Large intestine (tissue), 3 donors: Measurements from ENCODE around the gene MCM5. TPM values are rescaled to one million over a fixed set of nuclear protein-coding genes. Genes with fewer than 3 reads are reported as not detected.

ENCODE experiments used
- DNase-seq, 2 donors: peaks; one replicate each; pipeline versions ENCODE4 v3.0.0 to v3.0.0-alpha.2; 2013
- H3K27ac ChIP-seq: one replicate; pipeline ENCODE4 v1.5.1; 2013; ENCODE audit warnings: low read length
- H3K27me3 ChIP-seq: 2 replicates; pipeline ENCODE4 v1.6.1; 2013; ENCODE audit warnings: low read length; ENCODE audit not compliant: control insufficient read depth, insufficient read depth
- H3K36me3 ChIP-seq: 2 replicates; pipeline ENCODE4 v1.6.1; 2013; ENCODE audit warnings: low read length; ENCODE audit not compliant: control insufficient read depth, insufficient read depth
- H3K4me1 ChIP-seq: one replicate; pipeline ENCODE4 v1.6.1; 2013; ENCODE audit warnings: low read length; ENCODE audit not compliant: control insufficient read depth, insufficient read depth
- H3K4me3 ChIP-seq: one replicate; pipeline ENCODE4 v1.5.1; 2013; ENCODE audit warnings: low read length
- H3K9me3 ChIP-seq: one replicate; pipeline ENCODE4 v1.6.1; 2013; ENCODE audit warnings: mild to moderate bottlenecking, low read depth, low read length, moderate library complexity; ENCODE audit not compliant: control insufficient read depth
- WGBS: methylation state at CpG from one replicate; pipeline ENCODE4 v1.1.5; 2013; ENCODE audit warnings: low lambda C conversion rate; ENCODE audit not compliant: insufficient coverage; 5-methylcytosine and 5-hydroxymethylcytosine counted together
- polyA plus RNA-seq: library from polyadenylated mRNA; unstranded; fragments of 120-200 nt; gene quantifications from one replicate; pipeline ENCODE4 v1.2.1, GENCODE V29; 2013

MCM5 gene
- polyA plus RNA-seq, 1 donor, result 41.0 TPM

GRCh38 chr22:35417606-35418005 lies 17.7 kb downstream of the MCM5 start:
- no peaks in the 10 kb centered on the region for H3K4me1 ChIP-seq
- no peaks in the 10 kb centered on the region for H3K27me3 ChIP-seq
- peaks cover 89% of the 10 kb centered on the region for H3K36me3 ChIP-seq
- no peaks in the 10 kb centered on the region for H3K9me3 ChIP-seq
- no peak overlapping the region for H3K27ac ChIP-seq
- WGBS, result no CpG with 5 or more reads among the region's 9 CpGs
- H3K4me3 ChIP-seq, result no peak overlapping the region
- DNase-seq, result no peak

DNA sequence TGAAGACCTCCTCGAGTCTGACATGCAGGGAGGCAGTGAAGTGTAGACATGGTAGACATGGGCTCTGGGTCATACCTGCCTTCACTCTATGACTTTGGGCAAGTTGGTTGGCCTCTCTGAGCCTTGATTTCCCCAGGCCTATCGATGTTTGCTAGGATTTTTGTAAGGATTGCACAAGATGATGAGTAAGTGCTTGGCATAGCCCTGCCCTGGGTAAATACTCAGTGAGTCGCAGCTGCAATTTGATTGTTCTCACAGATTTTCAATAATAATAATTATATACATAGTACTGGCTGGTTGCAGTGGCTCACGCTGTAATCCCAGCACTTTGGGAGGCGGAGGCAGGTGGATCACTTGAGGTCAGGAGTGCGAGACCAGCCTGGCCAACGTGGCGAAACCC lies 18.1 kb downstream of the MCM5 start:
- DNase-seq, result no peak
- no peaks in the 10 kb centered on the region for H3K9me3 ChIP-seq
- no peaks in the 10 kb centered on the region for H3K27me3 ChIP-seq
- no peak overlapping the region for H3K4me3 ChIP-seq
- H3K27ac ChIP-seq, result no peak overlapping the region
- H3K36me3 ChIP-seq, result peaks cover 91% of the 10 kb centered on the region
- no peaks in the 10 kb centered on the region for H3K4me1 ChIP-seq
- no CpG with 5 or more reads among the region's 8 CpGs for WGBS

DNA sequence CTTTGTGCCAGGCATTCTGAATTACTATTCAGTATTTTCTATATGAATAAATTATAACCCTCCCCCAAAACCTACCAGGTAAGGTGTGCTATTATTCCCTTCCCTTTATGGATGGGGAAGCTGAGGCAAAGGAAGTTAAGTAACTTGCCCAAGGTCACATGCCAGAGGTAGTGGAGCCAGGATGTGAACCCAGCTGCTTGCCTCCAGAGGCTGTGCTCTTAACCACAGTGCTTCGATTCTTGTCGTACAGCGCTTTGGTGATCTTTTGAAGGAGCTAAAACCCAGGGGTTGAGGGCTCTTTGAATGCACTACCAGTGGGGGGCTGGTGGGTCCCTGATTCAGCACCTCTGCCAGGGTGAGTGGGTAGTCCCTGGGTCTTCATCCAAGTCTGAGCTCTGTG lies 18.8 kb downstream of the MCM5 start:
- Histone ChIP-seq H3K9me3 (no peaks in the 10 kb centered on the region), H3K4me3 (no peak overlapping the region), H3K36me3 (peaks cover 92% of the 10 kb centered on the region), H3K27me3 (no peaks in the 10 kb centered on the region), H3K27ac (no peak overlapping the region), H3K4me1 (no peaks in the 10 kb centered on the region)
- no CpG with 5 or more reads among the region's 3 CpGs for WGBS
- DNase-seq, result no peak

DNA sequence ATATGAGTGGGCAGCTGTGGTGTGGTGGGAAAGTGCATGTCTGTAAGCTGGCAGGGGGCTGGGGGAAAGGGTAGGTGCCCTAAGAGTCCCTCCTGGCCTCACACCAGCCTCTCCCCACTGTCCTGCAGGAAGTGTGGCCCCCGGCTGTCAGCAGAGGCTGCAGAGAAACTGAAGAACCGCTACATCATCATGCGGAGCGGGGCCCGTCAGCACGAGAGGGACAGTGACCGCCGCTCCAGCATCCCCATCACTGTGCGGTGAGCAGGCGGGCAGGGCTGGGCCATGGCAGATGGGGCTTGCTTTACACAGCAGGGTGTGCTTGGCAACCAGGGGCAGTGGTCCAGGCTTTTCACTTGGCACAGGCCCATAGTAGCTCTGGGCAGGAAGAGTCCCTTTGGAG lies 19.8 kb downstream of the MCM5 start:
- no peak overlapping the region for H3K4me3 ChIP-seq
- no peaks in the 10 kb centered on the region for H3K9me3 ChIP-seq
- H3K27ac ChIP-seq, result no peak overlapping the region
- H3K4me1 ChIP-seq, result no peaks in the 10 kb centered on the region
- WGBS, result no CpG with 5 or more reads among the region's 10 CpGs
- H3K27me3 ChIP-seq, result no peaks in the 10 kb centered on the region
- DNase-seq, result no peak
- peaks cover 93% of the 10 kb centered on the region for H3K36me3 ChIP-seq

DNA sequence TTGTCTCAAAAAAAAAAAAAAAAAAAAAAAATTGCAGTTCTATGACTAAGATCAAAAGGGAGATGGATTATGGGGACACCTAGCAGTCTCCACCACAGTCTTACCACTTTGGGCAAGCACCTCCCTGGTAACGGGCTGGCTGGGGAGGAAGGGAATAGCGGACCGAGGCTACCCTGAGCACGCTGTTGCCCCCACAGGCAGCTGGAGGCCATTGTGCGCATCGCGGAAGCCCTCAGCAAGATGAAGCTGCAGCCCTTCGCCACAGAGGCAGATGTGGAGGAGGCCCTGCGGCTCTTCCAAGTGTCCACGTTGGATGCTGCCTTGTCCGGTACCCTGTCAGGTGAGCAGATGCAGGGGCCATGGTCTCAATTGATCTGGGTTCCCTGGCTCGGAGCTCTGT lies 21.2 kb downstream of the MCM5 start:
- WGBS, result no CpG with 5 or more reads among the region's 12 CpGs
- H3K4me1 ChIP-seq, result no peaks in the 10 kb centered on the region

DNA sequence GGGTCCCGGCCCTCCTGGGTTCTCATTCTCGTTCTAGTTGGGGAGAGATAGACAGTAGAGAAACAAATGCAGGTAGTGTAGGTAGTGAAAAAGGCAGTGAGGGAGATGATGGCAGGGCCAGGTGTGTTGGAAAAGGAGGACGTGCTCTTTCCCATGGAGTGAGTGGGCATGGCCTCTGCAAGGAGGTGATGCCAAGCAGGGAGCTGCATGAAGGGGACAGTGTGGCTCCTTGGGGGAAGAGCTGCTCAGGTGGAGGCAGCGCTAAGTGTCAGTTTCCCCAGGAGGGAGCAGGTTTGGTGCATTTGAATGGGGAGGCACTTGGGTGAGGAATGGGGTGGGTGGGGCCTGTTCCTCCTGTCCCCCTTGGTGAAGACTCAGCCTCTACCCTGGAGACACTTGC lies 22.2 kb downstream of the MCM5 start:
- Histone ChIP-seq H3K36me3 (peaks cover 85% of the 10 kb centered on the region), H3K4me1 (no peaks in the 10 kb centered on the region), H3K9me3 (no peaks in the 10 kb centered on the region), H3K4me3 (no peak overlapping the region), H3K27me3 (no peaks in the 10 kb centered on the region), H3K27ac (no peak overlapping the region)
- DNase-seq, result no peak
- 100% methylated on average over 1 of the region's 4 CpGs for WGBS

More for the DNA sequence above, 21.2 kb downstream of the MCM5 start:
- no peak overlapping the region for H3K27ac ChIP-seq
- peaks cover 89% of the 10 kb centered on the region for H3K36me3 ChIP-seq
- no peak overlapping the region for H3K4me3 ChIP-seq
- DNase-seq, result no peak
- H3K9me3 ChIP-seq, result no peaks in the 10 kb centered on the region
- no peaks in the 10 kb centered on the region for H3K27me3 ChIP-seq

- Histone ChIP-seq H3K36me3 (peaks cover 77% of the 10 kb centered on the region), H3K4me3 (no peak overlapping the region)
- no CpG with 5 or more reads among the region's 9 CpGs for WGBS
These were observed 23.0 kb downstream of the MCM5 start for GRCh38 chr22:35422936-35423335.

GRCh38 chr22:35424081-35424480 lies 24.1 kb downstream of the MCM5 start:
- no peak for DNase-seq
- Histone ChIP-seq H3K4me1 (no peaks in the 10 kb centered on the region), H3K4me3 (no peak overlapping the region), H3K27me3 (no peaks in the 10 kb centered on the region), H3K9me3 (no peaks in the 10 kb centered on the region), H3K36me3 (peaks cover 69% of the 10 kb centered on the region), H3K27ac (no peak overlapping the region)
- no CpG with 5 or more reads among the region's 26 CpGs for WGBS

More at GRCh38 chr22:35422936-35423335, 23.0 kb downstream of the MCM5 start:
- Histone ChIP-seq H3K27me3 (no peaks in the 10 kb centered on the region), H3K4me1 (no peaks in the 10 kb centered on the region), H3K9me3 (no peaks in the 10 kb centered on the region), H3K27ac (no peak overlapping the region)
- no peak for DNase-seq

GRCh38 chr22:35424761-35425160 lies 24.8 kb downstream of the MCM5 start:
- peaks cover 63% of the 10 kb centered on the region for H3K36me3 ChIP-seq
- no peak overlapping the region for H3K27ac ChIP-seq
- no peaks in the 10 kb centered on the region for H3K4me1 ChIP-seq
- H3K9me3 ChIP-seq, result no peaks in the 10 kb centered on the region
- no peak overlapping the region for H3K4me3 ChIP-seq
- WGBS, result no CpG with 5 or more reads among the region's 7 CpGs
- H3K27me3 ChIP-seq, result no peaks in the 10 kb centered on the region
- no peak for DNase-seq

DNA sequence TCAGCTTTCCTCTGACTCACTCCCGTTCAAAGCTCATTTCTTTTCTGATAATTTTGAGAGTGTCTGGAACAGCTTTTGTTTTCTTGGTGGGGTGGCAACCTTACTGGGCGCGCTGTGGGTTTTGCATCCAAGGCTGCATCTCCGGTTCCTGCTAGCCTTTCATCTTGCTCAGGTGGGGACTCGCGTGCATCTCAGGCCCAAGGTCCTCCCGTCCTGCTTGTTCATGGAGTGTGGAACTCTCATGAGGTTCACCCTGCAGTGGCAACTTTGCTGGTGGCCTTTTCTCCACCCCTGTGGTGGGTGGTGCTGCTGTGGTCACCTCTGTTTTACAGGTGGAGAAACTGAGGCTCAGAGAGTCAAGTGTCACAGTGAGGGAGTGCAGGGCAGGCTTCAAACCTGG lies 25.6 kb downstream of the MCM5 start:
- H3K27me3 ChIP-seq, result no peaks in the 10 kb centered on the region
- peaks cover 58% of the 10 kb centered on the region for H3K36me3 ChIP-seq
- no peak for DNase-seq
- 20% methylated on average over 1 of the region's 7 CpGs for WGBS
- no peaks in the 10 kb centered on the region for H3K9me3 ChIP-seq
- H3K4me3 ChIP-seq, result no peak overlapping the region
- H3K4me1 ChIP-seq, result no peaks in the 10 kb centered on the region
- no peak overlapping the region for H3K27ac ChIP-seq

DNA sequence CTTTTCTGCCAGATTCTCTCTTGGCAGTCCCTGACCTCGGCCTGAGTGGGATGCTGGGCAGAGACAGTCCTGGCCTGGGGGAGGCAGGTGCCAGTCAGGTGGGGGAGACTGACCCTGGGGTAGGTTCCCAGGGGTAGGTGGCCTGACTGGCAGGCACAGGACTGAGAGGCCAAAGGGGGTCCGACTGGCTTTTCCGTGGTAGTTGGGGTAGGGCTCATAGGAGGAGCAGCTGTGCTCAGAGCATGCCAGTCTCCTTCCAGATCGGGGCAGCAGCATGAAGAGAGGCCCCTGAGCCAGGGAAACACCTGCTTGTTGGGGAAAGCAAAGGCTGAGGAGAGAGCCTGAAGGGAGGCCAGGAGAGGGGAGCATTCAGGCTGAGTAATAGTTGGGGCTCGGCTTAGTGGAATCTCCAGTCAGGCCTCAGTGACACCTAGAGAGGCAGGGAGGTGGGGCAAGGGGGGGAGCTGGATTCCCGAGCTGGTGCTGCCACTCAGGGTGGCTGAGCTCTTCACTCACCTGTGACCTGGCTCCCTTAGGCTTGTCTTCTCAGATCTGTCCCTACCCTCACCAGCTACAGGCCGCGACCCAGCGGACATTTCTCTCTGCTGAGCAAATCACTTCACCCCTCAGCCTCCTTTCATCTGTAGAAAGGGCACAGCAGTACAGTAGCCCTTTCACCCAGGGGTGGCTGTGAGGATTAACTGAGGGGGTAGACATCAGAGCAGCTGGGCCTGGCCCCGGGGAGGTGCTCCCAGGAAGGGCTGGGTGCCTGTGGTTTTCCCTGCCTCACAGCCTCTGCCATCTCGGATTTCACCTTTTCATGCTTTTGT lies 26.2 kb downstream of the MCM5 start:
- Histone ChIP-seq H3K9me3 (peaks cover 4% of the 10 kb centered on the region), H3K36me3 (peaks cover 55% of the 10 kb centered on the region), H3K4me1 (peaks cover 2% of the 10 kb centered on the region), H3K27ac (no peak overlapping the region), H3K4me3 (no peak overlapping the region), H3K27me3 (no peaks in the 10 kb centered on the region)
- no CpG with 5 or more reads among the region's 11 CpGs for WGBS
- no peak for DNase-seq
